RWPE2 (cell line): ENCODE results near the gene NAV2.

Source experiments
- ATAC-seq: fragments of 200-7000 bp; cut with Tn5 transposase; 3 replicates; pipeline ENCODE4 v1.9.1; 2021; ENCODE audit warnings: low read depth
- DNase-seq: peaks from one replicate; pipeline ENCODE4 v3.0.0-alpha.2; 2020; ENCODE audit warnings: low spot score
- H3K27ac ChIP-seq: fragments of 450-650 bp; 2 replicates; pipeline ENCODE4 v1.5.1; 2017; ENCODE audit warnings: mild to moderate bottlenecking; ENCODE audit not compliant: poor library complexity, severe bottlenecking
- H3K27me3 ChIP-seq: fragments of 250-450 bp; sonication (Bioruptor Pico); 2 replicates; pipeline ENCODE4 v1.5.1; 2021; ENCODE audit warnings: mild to moderate bottlenecking, moderate library complexity; ENCODE audit not compliant: insufficient read depth, poor library complexity, severe bottlenecking
- H3K36me3 ChIP-seq: fragments of 250-450 bp; sonication (Bioruptor Pico); 2 replicates; pipeline ENCODE4 v1.5.1; 2020; ENCODE audit warnings: low read depth, mild to moderate bottlenecking, moderate library complexity
- H3K4me1 ChIP-seq: fragments of 250-450 bp; sonication (Bioruptor Pico); 2 replicates; pipeline ENCODE4 v1.5.1; 2021; ENCODE audit warnings: mild to moderate bottlenecking, moderate library complexity; ENCODE audit not compliant: insufficient read depth, poor library complexity, severe bottlenecking
- H3K4me3 ChIP-seq: fragments of 250-450 bp; sonication (Bioruptor Pico); 2 replicates; pipeline ENCODE4 v1.5.1; 2021; ENCODE audit warnings: mild to moderate bottlenecking, moderate library complexity; ENCODE audit not compliant: severe bottlenecking
- H3K9me3 ChIP-seq: fragments of 250-450 bp; sonication (Bioruptor Pico); 2 replicates; pipeline ENCODE4 v1.5.1; 2021; ENCODE audit warnings: mild to moderate bottlenecking, moderate library complexity; ENCODE audit not compliant: severe bottlenecking
- CTCF ChIP-seq: fragments of 450-650 bp; IDR thresholded peaks from one replicate; pipeline ENCODE4 v1.5.1; 2017; ENCODE audit warnings: mild to moderate bottlenecking, moderate library complexity; ENCODE audit not compliant: poor library complexity, severe bottlenecking

NAV2 gene

GRCh38 chr11:19984048-19984742, 271.6 kb downstream of the NAV2 start:
- TF ChIP-seq CTCF: no peak
- DNase-seq (no peak), ATAC-seq (no peak)

GRCh38 chr11:19985111-19985510, 272.5 kb downstream of the NAV2 start:
- Histone ChIP-seq H3K36me3 (no peaks in the 10 kb centered on the region), H3K27ac (no peak overlapping the region), H3K27me3 (no peaks in the 10 kb centered on the region), H3K4me1 (no peaks in the 10 kb centered on the region), H3K9me3 (no peaks in the 10 kb centered on the region), H3K4me3 (no peak overlapping the region)
- ATAC-seq (no peak), DNase-seq (no peak)
- TF ChIP-seq CTCF: no peak

More at GRCh38 chr11:19984048-19984742, 271.6 kb downstream of the NAV2 start:
- Histone ChIP-seq H3K4me3 (no peak overlapping the region), H3K4me1 (peaks cover 5% of the 10 kb centered on the region), H3K27me3 (no peaks in the 10 kb centered on the region), H3K27ac (no peak overlapping the region), H3K9me3 (no peaks in the 10 kb centered on the region), H3K36me3 (no peaks in the 10 kb centered on the region)

DNA sequence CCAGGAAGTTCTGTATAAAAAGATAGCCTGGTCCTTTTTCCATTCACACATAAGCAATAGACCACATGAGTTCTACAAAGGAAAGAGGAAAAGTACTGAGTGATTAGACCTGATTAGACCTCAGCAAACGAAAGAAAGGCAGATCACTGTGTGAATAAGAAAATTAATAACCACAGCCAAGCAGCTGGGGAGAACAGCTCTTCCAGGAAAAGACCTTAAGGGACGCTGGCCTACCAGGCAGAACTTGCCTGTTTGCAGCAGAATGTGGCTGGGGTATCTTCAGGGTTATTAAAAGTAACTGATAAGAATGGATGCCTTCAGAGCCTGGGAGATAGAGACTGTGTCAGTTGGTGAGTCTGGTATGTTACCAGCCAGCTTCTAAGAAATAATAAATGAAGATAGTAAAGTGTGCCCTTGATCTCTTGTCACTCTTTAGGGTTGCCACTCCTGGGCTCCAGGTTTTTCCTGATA, 274.7 kb downstream of the NAV2 start:
- no peaks in the 10 kb centered on the region for H3K36me3 ChIP-seq
- no peak overlapping the region for H3K4me3 ChIP-seq
- H3K9me3 ChIP-seq: no peaks in the 10 kb centered on the region
- no peak for DNase-seq
- H3K4me1 ChIP-seq: no peaks in the 10 kb centered on the region
- H3K27me3 ChIP-seq: no peaks in the 10 kb centered on the region
- no peak for TF ChIP-seq CTCF
- H3K27ac ChIP-seq: no peak overlapping the region
- no peak for ATAC-seq

DNA sequence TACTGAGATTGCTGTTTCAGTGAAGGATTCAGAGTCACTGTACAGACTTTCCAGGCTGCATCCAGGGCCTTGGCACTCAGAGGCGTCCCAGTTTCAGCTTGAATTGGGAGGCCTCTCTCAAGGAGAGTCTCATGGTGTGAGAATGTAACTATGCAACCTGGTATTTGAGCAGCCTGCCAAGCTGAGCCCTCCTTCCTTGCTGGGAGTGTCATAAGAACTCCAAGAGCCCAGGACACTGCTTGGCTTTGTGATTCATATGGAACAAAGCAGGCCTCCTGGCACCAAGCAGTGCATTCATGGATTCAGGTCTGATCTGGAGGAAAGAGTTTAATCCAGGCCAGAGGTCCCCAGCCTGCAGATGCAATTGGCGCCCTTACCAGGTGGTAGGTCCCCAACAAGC, 276.0 kb downstream of the NAV2 start:
- DNase-seq: no peak
- no peak for TF ChIP-seq CTCF

GRCh38 chr11:19989191-19989590, 276.6 kb downstream of the NAV2 start:
- Histone ChIP-seq H3K27me3 (no peaks in the 10 kb centered on the region), H3K36me3 (no peaks in the 10 kb centered on the region), H3K4me1 (no peaks in the 10 kb centered on the region), H3K9me3 (no peaks in the 10 kb centered on the region), H3K27ac (no peak overlapping the region), H3K4me3 (no peak overlapping the region)
- TF ChIP-seq CTCF: no peak
- ATAC-seq (no peak), DNase-seq (no peak)

More for the DNA sequence above, 276.0 kb downstream of the NAV2 start:
- no peaks in the 10 kb centered on the region for H3K4me1 ChIP-seq
- peak; percentile 89 for ATAC-seq
- H3K36me3 ChIP-seq: no peaks in the 10 kb centered on the region
- no peaks in the 10 kb centered on the region for H3K27me3 ChIP-seq
- H3K4me3 ChIP-seq: no peak overlapping the region
- H3K27ac ChIP-seq: no peak overlapping the region
- H3K9me3 ChIP-seq: no peaks in the 10 kb centered on the region
